Testis (tissue), 2 donors: ENCODE measurements around the gene HEBP1.

Experiments
- CTCF ChIP-seq, 3 experiments: fragments of 450-650 bp in 2 of 3; fragments of 200-600 bp in 1 of 3; sonication (generic) in 1 of 3; IDR thresholded peaks; one replicate each; pipeline ENCODE4 v1.5.1; 2016 to 2019; ENCODE audit warnings: antibody characterized with exemption in 3 of 3, mild to moderate bottlenecking in 2 of 3, moderate library complexity in 1 of 3
- POLR2A ChIP-seq: fragments of 450-650 bp; IDR thresholded peaks from one replicate; pipeline ENCODE4 v1.6.1; 2017; ENCODE audit warnings: antibody characterized with exemption, mild to moderate bottlenecking, moderate library complexity

- TF ChIP-seq POLR2A (no peak), CTCF (IDR thresholded peaks at IDR 0.05) (no peak)
These were observed 45.7 kb downstream of the HEBP1 start for GRCh38 chr12:12954356-12954755.
